ENCODE data around the gene BBOF1. TPM values are rescaled to one million over a fixed set of nuclear protein-coding genes. Genes with fewer than 3 reads are reported as not detected.
A peak's percentile ranks its signal among the peaks of the same experiment; 100 is the strongest.
"Not testable (repeated sequence)": the region's sequence is repeated elsewhere in the genome, so short reads cannot be mapped to it uniquely, and the experiment has no call there.

The BBOF1 gene
- total RNA-seq, 1 donor from 2014 or later, result 4.5 TPM

DNA sequence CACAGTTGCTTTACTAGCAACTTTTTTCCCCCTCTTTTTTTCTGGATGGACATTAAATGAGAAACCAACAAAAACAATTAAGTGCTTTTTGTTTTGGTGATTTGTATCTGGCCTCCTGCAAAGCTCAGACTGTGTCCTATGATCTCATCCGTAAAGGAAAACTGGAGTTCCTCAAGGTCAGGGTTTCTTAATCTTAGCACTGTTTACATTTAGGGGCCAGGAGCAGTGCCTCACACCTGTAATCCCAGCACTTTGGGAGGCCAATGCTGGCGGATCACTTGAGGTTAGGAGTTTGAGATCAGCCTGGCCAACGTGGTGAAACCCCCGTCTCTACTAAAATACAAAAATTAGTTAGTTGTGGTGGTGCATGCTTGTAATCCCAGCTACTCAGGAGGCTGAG lies 28.1 kb upstream of the BBOF1 start:
- TF ChIP-seq, protein P1, sequence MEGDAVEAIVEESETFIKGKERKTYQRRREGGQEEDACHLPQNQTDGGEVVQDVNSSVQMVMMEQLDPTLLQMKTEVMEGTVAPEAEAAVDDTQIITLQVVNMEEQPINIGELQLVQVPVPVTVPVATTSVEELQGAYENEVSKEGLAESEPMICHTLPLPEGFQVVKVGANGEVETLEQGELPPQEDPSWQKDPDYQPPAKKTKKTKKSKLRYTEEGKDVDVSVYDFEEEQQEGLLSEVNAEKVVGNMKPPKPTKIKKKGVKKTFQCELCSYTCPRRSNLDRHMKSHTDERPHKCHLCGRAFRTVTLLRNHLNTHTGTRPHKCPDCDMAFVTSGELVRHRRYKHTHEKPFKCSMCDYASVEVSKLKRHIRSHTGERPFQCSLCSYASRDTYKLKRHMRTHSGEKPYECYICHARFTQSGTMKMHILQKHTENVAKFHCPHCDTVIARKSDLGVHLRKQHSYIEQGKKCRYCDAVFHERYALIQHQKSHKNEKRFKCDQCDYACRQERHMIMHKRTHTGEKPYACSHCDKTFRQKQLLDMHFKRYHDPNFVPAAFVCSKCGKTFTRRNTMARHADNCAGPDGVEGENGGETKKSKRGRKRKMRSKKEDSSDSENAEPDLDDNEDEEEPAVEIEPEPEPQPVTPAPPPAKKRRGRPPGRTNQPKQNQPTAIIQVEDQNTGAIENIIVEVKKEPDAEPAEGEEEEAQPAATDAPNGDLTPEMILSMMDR (IDR thresholded peaks at IDR 0.05; ENCODE audit: unreplicated experiment), result no peak
- peaks cover 12% of the 10 kb centered on the region for H3K36me3 Mint-ChIP-seq (ENCODE audit: insufficient read depth)
- H3K9me3 Mint-ChIP-seq (ENCODE audit: low read depth), result no peaks in the 10 kb centered on the region
- H3K4me1 Mint-ChIP-seq (ENCODE audit: low read depth), result peaks cover 21% of the 10 kb centered on the region
- no peak overlapping the region for H3K4me3 Mint-ChIP-seq (ENCODE audit: low read depth)
- no peaks in the 10 kb centered on the region for H3K27me3 Mint-ChIP-seq
- DNase-seq (ENCODE audit: low spot score, unreplicated experiment), result no peak
- no peak overlapping the region for H3K27ac Mint-ChIP-seq

DNA sequence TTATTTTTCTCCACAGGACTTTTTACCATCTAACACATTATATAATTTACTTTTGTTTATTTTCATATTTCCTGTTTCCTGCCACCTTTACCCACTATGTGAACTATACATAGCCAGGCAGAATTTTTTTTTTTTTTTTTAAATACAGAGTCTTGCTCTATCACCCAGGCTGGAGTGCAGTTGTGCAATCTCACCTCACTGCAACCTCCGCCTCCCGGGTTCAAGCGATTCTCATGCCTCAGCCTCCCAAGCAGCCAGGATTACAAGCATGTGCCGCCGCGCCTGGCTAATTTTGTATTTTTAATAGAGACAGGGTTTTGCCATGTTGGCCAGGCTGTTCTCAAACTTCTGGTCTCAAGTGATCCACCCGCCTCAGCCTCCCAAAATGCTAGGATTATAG lies 24.2 kb upstream of the BBOF1 start:
- DNase-seq (ENCODE audit: low spot score, unreplicated experiment); H3K27me3 Mint-ChIP-seq; H3K36me3 Mint-ChIP-seq (ENCODE audit: insufficient read depth); H3K4me3 Mint-ChIP-seq (ENCODE audit: low read depth); H3K9me3 Mint-ChIP-seq (ENCODE audit: low read depth): not testable (repeated sequence)
- H3K4me1 Mint-ChIP-seq (ENCODE audit: low read depth), result peaks cover 50% of the 10 kb centered on the region
- H3K27ac Mint-ChIP-seq, result peak overlapping the region; percentile 19

DNA sequence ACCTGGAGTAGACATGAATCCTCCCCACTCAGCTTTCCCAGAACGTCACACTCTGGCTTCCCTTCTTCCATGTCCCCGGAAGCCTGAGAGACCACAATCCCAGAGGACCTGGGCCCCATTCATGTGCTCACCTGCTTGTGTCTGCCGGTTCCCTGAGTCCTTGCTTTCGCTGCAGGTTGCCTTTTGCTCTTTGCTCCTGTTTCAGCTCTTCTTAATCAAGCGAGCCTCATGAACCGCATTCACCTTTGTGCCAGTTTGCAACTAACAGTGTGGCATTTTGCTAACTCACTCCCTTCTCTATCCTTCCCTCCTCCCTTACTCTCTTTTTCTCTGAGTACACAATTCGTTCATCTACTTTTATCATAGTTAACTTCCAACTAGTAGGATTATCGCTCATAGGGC lies 23.2 kb upstream of the BBOF1 start:
- H3K4me1 Mint-ChIP-seq (ENCODE audit: low read depth), result peaks cover 49% of the 10 kb centered on the region
- TF ChIP-seq, protein P1 (IDR thresholded peaks at IDR 0.05; ENCODE audit: unreplicated experiment), result no peak
- H3K27me3 Mint-ChIP-seq, result no peaks in the 10 kb centered on the region
- H3K36me3 Mint-ChIP-seq (ENCODE audit: insufficient read depth), result peaks cover 5% of the 10 kb centered on the region
- peak overlapping the region; percentile 96 for H3K27ac Mint-ChIP-seq
- peak overlapping the region; percentile 12 for H3K4me3 Mint-ChIP-seq (ENCODE audit: low read depth)
- H3K9me3 Mint-ChIP-seq (ENCODE audit: low read depth), result no peaks in the 10 kb centered on the region
- no peak for DNase-seq (ENCODE audit: low spot score, unreplicated experiment)

DNA sequence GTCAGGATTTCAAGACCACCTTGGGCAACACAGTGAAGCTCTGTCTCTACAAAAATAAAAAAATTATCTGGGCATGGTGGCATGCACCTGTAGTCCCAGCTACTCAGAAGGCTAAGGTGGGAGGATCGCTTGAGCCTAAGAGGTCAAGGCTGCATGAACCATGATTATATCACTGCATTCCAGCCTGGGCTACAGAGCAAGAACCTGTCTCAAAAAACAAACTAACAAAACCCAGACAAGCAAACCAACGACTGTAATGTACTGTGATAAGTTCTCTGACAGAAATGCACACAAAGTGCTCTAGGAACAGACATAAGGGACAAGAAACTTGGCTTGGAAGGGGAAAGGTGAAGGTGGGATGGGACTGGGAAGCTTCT lies 22.4 kb upstream of the BBOF1 start:
- Mint-ChIP-seq H3K4me1 (ENCODE audit: low read depth) (peaks cover 46% of the 10 kb centered on the region), H3K9me3 (ENCODE audit: low read depth) (no peaks in the 10 kb centered on the region), H3K27me3 (no peaks in the 10 kb centered on the region), H3K36me3 (ENCODE audit: insufficient read depth) (peaks cover 5% of the 10 kb centered on the region), H3K4me3 (ENCODE audit: low read depth) (peak overlapping the region; percentile 51), H3K27ac (peak overlapping the region; percentile 96)
- TF ChIP-seq, protein P1 (IDR thresholded peaks at IDR 0.05; ENCODE audit: unreplicated experiment), result no peak
- no peak for DNase-seq (ENCODE audit: low spot score, unreplicated experiment)

DNA sequence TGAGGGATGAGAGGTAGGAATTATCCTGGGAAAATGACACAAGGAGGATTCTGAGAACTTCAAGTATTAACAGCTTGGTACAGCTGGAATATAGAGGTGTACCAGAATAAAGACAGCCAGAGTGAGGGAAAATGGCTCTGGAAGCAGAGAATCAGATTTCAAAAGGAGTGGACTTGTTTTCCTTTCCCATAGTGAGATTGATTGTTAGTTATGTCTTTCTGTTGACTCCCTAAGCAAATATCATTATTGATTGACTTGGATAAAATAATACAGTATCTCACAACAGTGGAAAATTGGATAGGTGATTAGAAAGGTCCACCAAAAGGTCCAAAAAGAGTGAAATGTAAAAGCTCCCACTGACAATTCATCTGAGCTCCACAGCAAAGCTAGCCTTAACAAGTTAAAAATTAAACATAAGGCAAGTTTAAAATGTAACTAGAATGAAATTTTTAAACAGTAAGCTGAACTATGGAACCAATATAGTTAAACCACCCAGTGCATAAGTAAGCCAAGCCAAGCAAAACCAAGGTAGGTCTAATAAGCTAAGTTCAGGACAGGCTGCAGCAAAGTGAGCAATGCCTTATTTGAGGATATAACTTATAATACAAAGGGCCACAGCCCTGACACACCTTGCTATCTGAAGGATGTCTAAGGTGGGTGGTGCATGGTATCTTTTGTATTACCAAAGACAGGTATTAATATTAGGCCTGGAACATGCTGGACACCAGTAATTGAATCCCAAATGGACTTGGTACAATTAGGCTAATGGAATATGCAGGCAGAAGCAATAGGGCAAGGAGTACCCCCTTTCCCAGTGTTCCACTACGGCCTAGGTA lies 21.8 kb upstream of the BBOF1 start:
- Mint-ChIP-seq H3K36me3 (ENCODE audit: insufficient read depth) (peaks cover 5% of the 10 kb centered on the region), H3K9me3 (ENCODE audit: low read depth) (no peaks in the 10 kb centered on the region), H3K27me3 (no peaks in the 10 kb centered on the region), H3K27ac (peak overlapping the region; percentile 96), H3K4me3 (ENCODE audit: low read depth) (peak overlapping the region; percentile 51), H3K4me1 (ENCODE audit: low read depth) (peaks cover 46% of the 10 kb centered on the region)
- no peak for DNase-seq (ENCODE audit: low spot score, unreplicated experiment)
- TF ChIP-seq, protein P1 (IDR thresholded peaks at IDR 0.05; ENCODE audit: unreplicated experiment), result no peak

DNA sequence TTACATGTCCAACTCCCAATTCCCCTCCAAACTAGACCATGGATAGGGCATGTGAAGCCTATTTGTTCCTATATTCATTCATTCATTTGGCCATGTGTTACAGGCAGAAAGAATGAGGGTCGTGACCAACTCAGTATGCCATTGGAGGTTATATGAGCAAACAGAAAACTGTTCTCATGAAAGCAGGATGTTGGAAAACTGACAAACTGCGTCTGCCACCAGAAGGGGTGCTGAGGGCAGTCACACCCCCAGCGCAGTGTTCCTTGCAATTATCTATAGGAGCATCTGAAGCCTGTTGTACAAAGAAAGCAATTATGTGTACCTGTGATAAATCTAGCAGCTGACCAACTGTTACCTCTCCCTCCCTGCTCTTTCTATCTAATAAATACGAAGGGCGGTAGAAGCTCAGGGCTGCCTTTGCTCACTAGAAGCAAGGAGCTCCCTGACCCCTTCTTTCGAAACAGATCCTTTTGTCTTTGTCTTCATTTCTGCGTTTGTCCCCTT lies 21.2 kb upstream of the BBOF1 start:
- peaks cover 10% of the 10 kb centered on the region for H3K36me3 Mint-ChIP-seq (ENCODE audit: insufficient read depth)

More for the DNA sequence above, 21.2 kb upstream of the BBOF1 start:
- Mint-ChIP-seq H3K4me1 (ENCODE audit: low read depth) (peaks cover 46% of the 10 kb centered on the region), H3K9me3 (ENCODE audit: low read depth) (no peaks in the 10 kb centered on the region), H3K4me3 (ENCODE audit: low read depth) (peak overlapping the region; percentile 3), H3K27me3 (no peaks in the 10 kb centered on the region), H3K27ac (peak overlapping the region; percentile 96)
- DNase-seq (ENCODE audit: low spot score, unreplicated experiment), result no peak
- TF ChIP-seq, protein P1 (IDR thresholded peaks at IDR 0.05; ENCODE audit: unreplicated experiment), result no peak
